SK-N-SH (cell line): Measurements from ENCODE around the gene CCDC24. TPM values are rescaled to one million over a fixed set of nuclear protein-coding genes. Genes with fewer than 3 reads are reported as not detected.

ENCODE experiments used
- CTCF ChIA-PET: fragments of 300-600, 350-600 bp; formaldehyde crosslinking; extraction: SDS; loops from one replicate; lab custom pipeline; 2021; lab: Yijun Ruan, JAX
- POLR2A ChIA-PET: fragments of 350-600 bp; sonication (Branson Sonifier 250); formaldehyde crosslinking; extraction: SDS; loops from one replicate; lab custom pipeline; 2020; ENCODE audit warnings: antibody characterized with exemption, inconsistent platforms; lab: Yijun Ruan, JAX
- DNase-seq: peaks from one replicate; pipeline ENCODE4 v3.0.0; 2012
- H2AFZ ChIP-seq: fragments of 200-600 bp; sonication (generic); 2 replicates; pipeline ENCODE4 v1.8.1; 2016; ENCODE audit warnings: antibody characterized with exemption, mild to moderate bottlenecking, low read depth
- H3F3A ChIP-seq: fragments of 200-600 bp; sonication (generic); replicated peaks from 2 replicates; pipeline ENCODE3; 2016; ENCODE audit warnings: antibody characterized with exemption, mild to moderate bottlenecking; ENCODE audit not compliant: insufficient read depth
- H3K27ac ChIP-seq, 2 experiments: fragments of 200-500 bp in 1 of 2; fragments of 200-600 bp in 1 of 2; sonication (Bioruptor generic) in 1 of 2; sonication (generic), shearing (Covaris generic) in 1 of 2; 2 replicates each; pipeline versions ENCODE4 v1.5.1 to v1.6.1; 2014 to 2016; ENCODE audit warnings: low read depth in 2 of 2, inconsistent platforms in 1 of 2, low read length in 1 of 2, mild to moderate bottlenecking in 1 of 2, mixed read lengths in 1 of 2
- H3K27me3 ChIP-seq: fragments of 200-600 bp; sonication (generic), shearing (Covaris generic); 2 replicates; pipeline ENCODE4 v1.6.1; 2016; ENCODE audit warnings: mixed run types; ENCODE audit not compliant: insufficient read depth
- H3K36me3 ChIP-seq, 2 experiments: fragments of 200-500 bp in 1 of 2; fragments of 200-600 bp in 1 of 2; sonication (Bioruptor generic) in 1 of 2; sonication (generic) in 1 of 2; replicated peaks in 1 of 2; 2 replicates each; pipeline versions ENCODE3 to v1.5.1; 2014 to 2016; ENCODE audit warnings: low read length in 1 of 2, mild to moderate bottlenecking in 1 of 2; ENCODE audit not compliant: insufficient read depth in 2 of 2, control insufficient read depth in 1 of 2
- H3K4me1 ChIP-seq, 2 experiments: fragments of 200-500 bp in 1 of 2; fragments of 200-600 bp in 1 of 2; sonication (Bioruptor generic) in 1 of 2; sonication (generic), shearing (Covaris generic) in 1 of 2; 2 replicates each; pipeline versions ENCODE4 v1.5.1 to v1.6.1; 2014 to 2016; ENCODE audit warnings: low read depth in 1 of 2, low read length in 1 of 2, mixed run types in 1 of 2; ENCODE audit not compliant: insufficient read depth in 2 of 2, control insufficient read depth in 1 of 2
- H3K4me2 ChIP-seq: fragments of 200-600 bp; sonication (generic), shearing (Covaris generic); 2 replicates; pipeline ENCODE4 v1.6.1; 2017; ENCODE audit warnings: mixed run types
- H3K4me3 ChIP-seq, 2 experiments: fragments of 200-500 bp in 1 of 2; fragments of 200-600 bp in 1 of 2; sonication (Bioruptor generic) in 1 of 2; sonication (generic), shearing (Covaris generic) in 1 of 2; 2 replicates each; pipeline versions ENCODE4 v1.5.1 to v1.8.1; 2014 to 2016; ENCODE audit warnings: low read depth in 2 of 2, inconsistent platforms in 1 of 2, low read length in 1 of 2, mild to moderate bottlenecking in 1 of 2, mixed read lengths in 1 of 2, moderate library complexity in 1 of 2
- H3K79me2 ChIP-seq: fragments of 200-600 bp; sonication (generic); 2 replicates; pipeline ENCODE4 v1.8.1; 2017; ENCODE audit warnings: mild to moderate bottlenecking; ENCODE audit not compliant: insufficient read depth
- H3K9ac ChIP-seq: fragments of 200-600 bp; sonication (generic); 2 replicates; pipeline ENCODE4 v1.6.1; 2017; ENCODE audit warnings: mixed run types
- H3K9me2 ChIP-seq: fragments of 200-600 bp; sonication (generic); 2 replicates; pipeline ENCODE4 v1.6.1; 2017; ENCODE audit warnings: mixed run types
- H3K9me3 ChIP-seq: fragments of 200-600 bp; sonication (generic); 2 replicates; pipeline ENCODE4 v1.6.1; 2017; ENCODE audit warnings: mixed run types, mild to moderate bottlenecking, moderate library complexity
- H4K20me1 ChIP-seq: fragments of 200-600 bp; sonication (generic); 2 replicates; pipeline ENCODE4 v1.6.1; 2017; ENCODE audit warnings: mild to moderate bottlenecking, mixed run types; ENCODE audit not compliant: insufficient read depth
- FOSL2 ChIP-seq: IDR thresholded peaks from 2 replicates; pipeline ENCODE4 v1.4.0; 2012; ENCODE audit warnings: low read depth, mild to moderate bottlenecking, moderate library complexity, borderline replicate concordance
- NRF1 ChIP-seq: IDR thresholded peaks from 2 replicates; pipeline ENCODE4 v1.6.1; 2012; ENCODE audit warnings: low read depth, mild to moderate bottlenecking, low read length
- PBX3 ChIP-seq: IDR thresholded peaks from 2 replicates; pipeline ENCODE4; 2012
- RAD21 ChIP-seq: IDR thresholded peaks from 2 replicates; pipeline ENCODE4 v1.6.1; 2012; ENCODE audit warnings: mild to moderate bottlenecking, low read length
- REST ChIP-seq: IDR thresholded peaks from 2 replicates; pipeline ENCODE4 v1.6.1; 2012; ENCODE audit warnings: mild to moderate bottlenecking, low read depth, low read length, moderate library complexity
- TAF1 ChIP-seq: IDR thresholded peaks from 2 replicates; pipeline ENCODE4 v1.6.1; 2012; ENCODE audit warnings: low read depth, mild to moderate bottlenecking, low read length, moderate library complexity, borderline replicate concordance
- TCF12 ChIP-seq: IDR thresholded peaks from 2 replicates; pipeline ENCODE4 v1.4.0; 2012
- YY1 ChIP-seq: IDR thresholded peaks from 2 replicates; pipeline ENCODE4 v1.4.0; 2012; ENCODE audit warnings: low read depth, mild to moderate bottlenecking
- ZBTB33 ChIP-seq: IDR thresholded peaks from 2 replicates; pipeline ENCODE4 v1.4.0; 2012; ENCODE audit warnings: low read depth, borderline replicate concordance
- WGBS: methylation state at CpG from one replicate; pipeline ENCODE4 v1.1.6; 2017; ENCODE audit warnings: low lambda C conversion rate; 5-methylcytosine and 5-hydroxymethylcytosine counted together
- polyA plus RNA-seq, 3 experiments: library from polyadenylated mRNA; depleted of rRNA; stranded (reverse); fragments of >200 nt; gene quantifications; 2 replicates each; pipeline ENCODE4 v1.2.3, GENCODE V29; 2012

CCDC24 gene
- polyA plus RNA-seq, 1 of the 3 experiments (the other 2 are of a cell fraction), result 7.5 TPM

DNA sequence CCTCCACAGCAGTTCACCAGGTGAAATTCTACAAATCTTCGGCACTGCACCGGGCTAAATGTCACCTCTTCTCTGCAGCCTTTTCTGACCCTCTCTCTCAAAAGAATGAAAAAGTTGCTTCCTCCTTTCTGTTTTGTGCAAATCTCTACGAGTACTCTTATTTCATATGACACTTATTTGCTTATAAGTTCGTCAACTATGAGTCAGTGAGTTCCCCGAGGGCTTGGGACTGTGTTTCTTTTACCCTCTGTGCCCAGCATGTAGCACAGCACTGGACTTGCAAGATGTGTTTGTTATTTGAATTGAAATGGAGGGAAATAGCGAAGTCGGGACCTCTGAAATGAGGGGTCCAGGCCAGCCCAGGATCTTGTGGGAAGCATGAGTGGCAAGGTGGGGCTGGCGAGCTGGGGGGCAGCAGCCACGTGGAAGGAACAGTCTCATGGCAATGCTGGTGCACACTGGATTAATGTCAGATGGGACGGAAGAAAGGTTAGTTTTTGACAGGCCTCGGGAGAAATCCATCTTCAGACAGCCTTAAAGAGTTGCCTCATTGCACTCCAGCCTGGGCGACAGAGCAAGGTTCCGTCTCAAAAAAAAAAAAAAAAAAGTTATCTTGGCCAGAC, 33.6 kb downstream of the CCDC24 start (continued):
- no peak for TF ChIP-seq NRF1
- TF ChIP-seq YY1, result no peak
- TF ChIP-seq, all 33 proteins: peak for 0

GRCh38 chr1:44025816-44026215, 34.4 kb downstream of the CCDC24 start:
- no peaks in the 10 kb centered on the region for H3K9me3 ChIP-seq
- no peaks in the 10 kb centered on the region for H3K9me2 ChIP-seq
- H3K4me3 ChIP-seq, result no peak overlapping the region
- no peaks in the 10 kb centered on the region for H3K36me3 ChIP-seq
- H3K4me2 ChIP-seq, result no peak overlapping the region
- no peak for DNase-seq
- H3F3A ChIP-seq, result no peaks in the 10 kb centered on the region
- no peak overlapping the region for H3K27ac ChIP-seq
- H2AFZ ChIP-seq, result no peak overlapping the region
- POLR2A ChIA-PET, result no interaction called here
- peaks cover 5 to 21% of the 10 kb centered on the region in 2 experiments; a peak in 1 of 4 replicates for H3K4me1 ChIP-seq
- CTCF ChIA-PET, result interaction anchor here (0.7 to 25.6 kb wide), 3 partner anchors 11 to 28 kb away, joined by 3 to 598 read pairs (median 23); partner anchors contain the start of gene CCDC24
- H3K79me2 ChIP-seq, result no peaks in the 10 kb centered on the region
- H4K20me1 ChIP-seq, result no peaks in the 10 kb centered on the region
- H3K27me3 ChIP-seq, result no peaks in the 10 kb centered on the region
- H3K9ac ChIP-seq, result no peak overlapping the region
- TF ChIP-seq TAF1, result no peak
- TF ChIP-seq TCF12, result no peak
- no peak for TF ChIP-seq ZBTB33
- no peak for TF ChIP-seq FOSL2
- TF ChIP-seq REST, result no peak
- TF ChIP-seq RAD21, result no peak
- no peak for TF ChIP-seq PBX3
- 82% methylated on average over 3 of the region's 3 CpGs for WGBS
